NCI-H1417 (cell line): Measurements from ENCODE around the gene SERHL2.
A peak's percentile ranks its signal among the peaks of the same experiment; 100 is the strongest.
"Not testable (repeated sequence)": the region's sequence is repeated elsewhere in the genome, so short reads cannot be mapped to it uniquely, and the experiment has no call there.

Source experiments
- DNase-seq, 3 experiments: peaks; one replicate each; lab custom pipeline; 2025; lab: John Stamatoyannopoulos, UW

Gene SERHL2, protein sequence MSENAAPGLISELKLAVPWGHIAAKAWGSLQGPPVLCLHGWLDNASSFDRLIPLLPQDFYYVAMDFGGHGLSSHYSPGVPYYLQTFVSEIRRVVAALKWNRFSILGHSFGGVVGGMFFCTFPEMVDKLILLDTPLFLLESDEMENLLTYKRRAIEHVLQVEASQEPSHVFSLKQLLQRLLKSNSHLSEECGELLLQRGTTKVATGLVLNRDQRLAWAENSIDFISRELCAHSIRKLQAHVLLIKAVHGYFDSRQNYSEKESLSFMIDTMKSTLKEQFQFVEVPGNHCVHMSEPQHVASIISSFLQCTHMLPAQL

DNA sequence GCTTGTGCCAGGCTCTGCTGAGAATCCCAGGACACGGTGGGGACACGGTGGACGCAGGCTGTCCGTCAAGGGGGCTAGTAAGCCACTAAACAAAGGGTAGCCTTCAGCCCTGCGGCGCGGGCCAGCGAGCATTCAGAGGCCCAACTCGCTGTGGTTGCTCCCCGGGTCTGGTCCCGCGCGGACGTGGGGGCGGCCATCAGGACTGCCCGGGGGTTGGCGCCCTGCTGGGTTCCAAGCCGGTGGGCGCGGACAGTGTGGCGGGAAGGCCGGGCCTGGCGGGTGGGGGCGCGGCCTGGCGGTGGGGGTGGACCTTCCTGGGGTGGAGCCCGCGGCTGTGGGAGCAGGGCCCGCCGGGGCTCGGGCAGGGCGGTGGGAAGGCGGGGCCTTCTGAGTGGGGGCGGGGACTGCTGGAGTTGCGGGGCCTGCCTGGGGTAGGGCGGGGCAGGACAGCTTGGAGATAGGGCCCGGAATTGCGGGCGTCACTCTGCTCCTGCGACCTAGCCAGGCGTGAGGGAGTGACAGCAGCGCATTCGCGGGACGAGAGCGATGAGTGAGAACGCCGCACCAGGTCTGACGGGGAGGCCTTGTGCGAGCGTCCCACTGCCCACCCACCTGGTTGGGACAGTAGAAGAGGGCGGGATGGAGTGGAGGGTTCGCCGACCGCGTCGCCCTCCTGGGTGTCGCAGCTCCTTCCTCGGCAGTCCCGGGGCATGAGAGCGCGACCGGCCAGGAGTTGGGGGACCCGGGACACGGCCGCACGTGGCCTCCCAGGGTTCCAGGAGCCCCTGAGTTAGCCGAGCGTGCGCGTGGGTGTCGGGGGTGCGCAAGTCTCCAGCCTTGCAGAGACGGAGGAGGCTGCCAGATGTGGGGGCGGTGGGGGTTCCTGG is at the start of gene SERHL2:
TSS of gene SERHL2 (plus strand) at position 482 of the 887 bp plus-strand sequence. CDS start at position 547, 65 bp downstream.
- peak in 2 of 3 experiments; percentile 21 to 51 for DNase-seq

DNA sequence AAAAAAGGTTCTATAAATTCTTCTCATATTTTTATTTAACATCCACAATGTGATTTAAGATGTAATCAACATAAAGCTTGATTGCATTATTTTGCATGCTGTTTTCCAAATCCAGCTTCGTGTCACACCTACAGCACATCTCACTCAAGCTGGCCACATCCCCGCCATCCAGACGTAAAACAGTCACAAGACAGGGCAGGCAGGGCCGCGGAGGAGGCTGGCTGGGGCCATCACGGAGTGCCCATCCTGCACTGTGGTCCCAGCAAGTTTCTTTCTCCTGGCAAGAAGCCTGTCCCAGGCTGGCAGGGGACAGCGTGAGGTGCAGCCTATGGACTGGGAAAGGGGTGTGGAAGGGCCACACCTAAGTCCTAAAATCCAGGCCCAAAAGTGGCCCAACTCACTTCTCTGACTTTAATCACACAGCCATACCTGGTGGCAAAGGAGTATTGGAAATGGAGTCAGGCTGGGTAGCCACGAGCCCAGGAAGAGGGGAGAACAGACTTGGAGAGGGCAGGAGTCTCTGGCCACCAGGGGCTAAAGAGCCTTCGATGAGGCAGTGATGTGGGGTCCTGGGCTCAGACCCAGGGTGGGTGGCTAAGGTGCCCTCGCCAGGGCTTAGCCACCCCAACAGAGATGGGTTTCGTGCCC is 45.3 kb upstream of the SERHL2 start:
- not testable (repeated sequence) for DNase-seq

DNA sequence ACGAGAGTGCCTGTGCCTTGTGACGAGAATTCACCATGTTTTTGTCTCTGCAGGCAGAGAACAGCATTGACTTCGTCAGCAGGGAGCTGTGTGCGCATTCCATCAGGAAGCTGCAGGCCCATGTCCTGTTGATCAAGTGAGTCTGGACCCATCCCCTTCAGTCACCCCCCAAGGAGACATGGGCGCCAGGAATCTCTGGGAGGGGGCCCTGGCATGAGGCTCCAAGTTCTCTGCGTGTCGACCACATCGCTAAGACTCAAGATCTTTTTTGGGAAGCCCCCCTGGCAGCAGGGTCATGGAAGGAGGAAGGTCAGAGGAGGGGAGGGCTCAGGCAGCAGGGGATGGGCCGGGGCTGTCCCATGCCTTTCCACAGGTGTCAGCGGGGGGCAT is 44.8 kb upstream of the SERHL2 start:
- not testable (repeated sequence) for DNase-seq

DNA sequence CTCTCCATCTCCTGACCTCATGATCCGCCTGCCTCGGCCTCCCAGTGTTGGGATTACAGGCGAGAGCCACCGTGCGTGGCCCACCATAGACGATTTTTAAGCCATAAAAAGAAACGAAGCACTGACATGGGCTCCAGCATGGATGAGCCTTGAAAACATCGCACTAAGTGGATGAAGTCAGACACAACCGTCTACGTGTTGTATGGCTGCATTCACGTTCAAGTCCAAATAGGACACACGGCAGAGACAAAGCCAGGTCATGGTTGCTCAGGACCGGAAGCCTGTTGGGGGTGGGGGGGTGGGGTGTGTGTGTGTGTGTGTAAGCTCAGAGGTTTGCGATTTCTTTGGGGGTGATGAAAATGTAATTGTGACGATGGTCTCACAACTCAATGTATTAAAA is 44.2 kb upstream of the SERHL2 start:
- DNase-seq = no peak

DNA sequence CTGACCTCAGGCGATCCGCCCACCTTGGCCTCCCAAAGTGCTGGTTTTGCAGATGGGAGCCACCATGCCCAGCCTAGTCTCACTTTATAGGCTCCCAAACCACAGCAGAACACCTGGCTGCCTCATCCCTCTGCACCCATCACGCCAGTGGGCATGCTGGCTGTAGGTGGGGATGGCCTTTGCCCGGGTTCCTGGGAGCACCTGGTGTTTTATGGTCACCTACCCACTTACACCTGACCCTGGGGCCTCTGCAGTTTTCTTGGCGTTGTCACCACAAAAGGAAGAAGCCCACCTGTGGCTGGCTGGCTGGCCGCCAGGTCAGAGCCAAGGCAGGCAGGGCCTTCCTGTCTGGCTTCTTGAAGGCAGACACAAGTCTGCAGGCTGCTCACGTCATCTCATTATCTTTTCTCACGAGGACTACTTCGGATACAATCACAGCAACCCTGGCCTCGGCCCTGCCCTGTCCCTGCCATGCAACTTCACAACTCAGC is 42.3 kb upstream of the SERHL2 start:
- no peak for DNase-seq

DNA sequence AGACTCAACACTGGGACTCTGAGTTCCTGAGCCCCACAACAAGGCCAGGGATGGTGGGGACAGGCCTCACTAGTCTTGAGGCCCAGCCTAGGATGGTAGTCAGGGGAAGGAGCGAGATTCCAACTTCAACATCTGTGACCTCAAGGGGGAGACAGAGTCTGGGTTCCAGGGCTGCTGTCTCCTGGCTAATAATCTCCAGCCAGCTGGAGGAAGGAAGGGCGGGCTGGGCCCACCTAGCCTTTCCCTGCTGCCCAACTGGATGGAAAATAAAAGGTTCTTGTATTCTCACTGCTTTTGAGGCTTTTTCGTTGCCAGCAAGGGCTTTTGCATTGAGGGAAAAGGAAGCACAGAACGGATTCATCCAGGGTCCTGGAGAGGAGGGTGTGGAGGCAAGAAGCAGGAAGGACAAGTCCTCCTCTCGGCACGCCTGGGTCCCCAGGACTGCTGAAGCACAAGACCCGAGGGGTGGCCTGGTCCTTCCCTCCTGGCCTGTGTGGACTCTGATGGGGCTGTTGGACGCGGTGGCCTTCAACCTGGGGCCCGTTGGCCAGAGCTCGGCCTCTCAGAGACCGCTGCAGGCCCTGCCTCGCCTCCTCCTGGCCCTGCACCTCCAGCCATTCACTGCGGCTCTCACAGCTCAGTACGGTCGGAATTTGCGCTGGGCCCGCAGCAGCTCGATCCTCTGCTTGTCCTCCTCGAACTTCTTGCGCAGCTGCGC is 41.3 kb upstream of the SERHL2 start:
- DNase-seq = not testable (repeated sequence)

DNA sequence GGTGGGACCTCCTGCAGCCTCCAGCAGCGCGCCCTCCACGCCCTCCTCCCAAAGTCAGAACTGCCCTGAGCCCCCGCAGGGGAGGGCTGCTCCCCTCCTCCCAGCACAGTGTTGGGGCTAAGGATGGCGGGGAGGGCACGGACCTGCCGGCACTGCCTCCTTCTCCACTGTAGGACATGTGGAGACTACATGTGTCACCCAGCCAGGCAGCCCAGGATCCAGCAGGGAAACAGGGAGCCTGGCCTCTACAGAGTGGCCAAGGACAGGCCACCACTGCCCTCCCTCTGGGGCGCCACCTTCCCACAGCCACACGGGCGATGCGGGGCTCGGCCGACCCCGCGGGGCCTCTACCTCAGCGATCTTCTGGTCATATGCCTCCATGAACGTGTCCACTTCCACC is 39.4 kb upstream of the SERHL2 start:
- DNase-seq = not testable (repeated sequence)

DNA sequence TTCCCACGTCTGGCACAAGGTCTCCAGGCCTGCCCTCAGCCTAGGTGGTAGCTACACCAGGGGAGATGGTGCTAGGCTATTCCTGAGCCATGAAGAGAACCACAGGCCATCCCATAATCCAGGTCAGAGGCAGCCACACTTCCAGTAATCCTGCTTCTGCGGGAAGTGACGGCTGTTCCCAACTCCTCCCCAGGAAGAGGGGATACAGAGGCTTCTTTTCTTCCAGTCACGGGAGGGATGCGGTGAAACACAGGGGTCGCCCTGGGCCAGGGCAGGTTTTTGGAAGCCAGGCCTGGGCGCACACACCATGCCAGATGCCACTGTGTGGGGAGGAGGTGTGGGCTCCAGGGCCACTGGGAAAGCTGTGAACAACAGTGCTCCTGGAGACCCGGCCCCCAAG is 38.5 kb upstream of the SERHL2 start:
- not testable (repeated sequence) for DNase-seq

DNA sequence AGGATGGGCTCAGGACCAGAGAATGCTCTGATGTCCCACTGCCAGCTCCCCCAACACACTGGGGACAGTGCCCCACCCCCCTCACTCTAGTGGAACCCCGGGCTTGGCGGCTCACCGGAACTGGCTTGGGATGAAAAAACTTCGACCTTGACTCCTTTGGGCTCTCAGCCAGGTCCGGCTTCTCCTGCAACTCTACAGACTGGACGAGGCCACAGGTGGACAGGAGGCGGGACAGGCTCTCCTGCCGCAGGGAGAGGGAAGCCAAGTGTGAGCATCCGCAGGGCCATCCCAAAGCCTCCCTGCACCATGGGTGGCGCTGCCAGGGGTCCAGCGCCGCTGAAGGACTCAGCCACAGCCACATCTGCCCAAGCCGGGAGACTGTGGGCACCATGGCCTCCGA is 37.9 kb upstream of the SERHL2 start:
- no peak for DNase-seq

DNA sequence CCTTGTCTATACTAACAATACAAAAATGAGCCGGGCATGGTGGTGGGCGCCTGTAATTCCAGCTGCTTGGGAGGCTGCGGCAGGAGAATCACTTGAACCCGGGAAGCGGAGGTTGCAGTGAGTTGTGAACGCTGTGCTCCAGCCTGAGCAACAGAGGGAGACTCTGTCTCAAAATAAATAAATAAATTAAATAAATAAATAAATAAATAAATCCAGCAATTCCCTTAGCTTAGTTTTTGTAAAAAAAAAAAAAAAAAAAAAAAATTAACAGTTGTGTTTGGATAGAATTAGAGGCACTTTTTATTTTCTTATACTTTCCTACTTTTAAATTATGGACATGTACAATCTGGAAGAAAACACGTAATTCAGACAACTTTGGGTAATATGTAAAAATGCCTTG is 36.7 kb upstream of the SERHL2 start:
- DNase-seq = not testable (repeated sequence)

DNA sequence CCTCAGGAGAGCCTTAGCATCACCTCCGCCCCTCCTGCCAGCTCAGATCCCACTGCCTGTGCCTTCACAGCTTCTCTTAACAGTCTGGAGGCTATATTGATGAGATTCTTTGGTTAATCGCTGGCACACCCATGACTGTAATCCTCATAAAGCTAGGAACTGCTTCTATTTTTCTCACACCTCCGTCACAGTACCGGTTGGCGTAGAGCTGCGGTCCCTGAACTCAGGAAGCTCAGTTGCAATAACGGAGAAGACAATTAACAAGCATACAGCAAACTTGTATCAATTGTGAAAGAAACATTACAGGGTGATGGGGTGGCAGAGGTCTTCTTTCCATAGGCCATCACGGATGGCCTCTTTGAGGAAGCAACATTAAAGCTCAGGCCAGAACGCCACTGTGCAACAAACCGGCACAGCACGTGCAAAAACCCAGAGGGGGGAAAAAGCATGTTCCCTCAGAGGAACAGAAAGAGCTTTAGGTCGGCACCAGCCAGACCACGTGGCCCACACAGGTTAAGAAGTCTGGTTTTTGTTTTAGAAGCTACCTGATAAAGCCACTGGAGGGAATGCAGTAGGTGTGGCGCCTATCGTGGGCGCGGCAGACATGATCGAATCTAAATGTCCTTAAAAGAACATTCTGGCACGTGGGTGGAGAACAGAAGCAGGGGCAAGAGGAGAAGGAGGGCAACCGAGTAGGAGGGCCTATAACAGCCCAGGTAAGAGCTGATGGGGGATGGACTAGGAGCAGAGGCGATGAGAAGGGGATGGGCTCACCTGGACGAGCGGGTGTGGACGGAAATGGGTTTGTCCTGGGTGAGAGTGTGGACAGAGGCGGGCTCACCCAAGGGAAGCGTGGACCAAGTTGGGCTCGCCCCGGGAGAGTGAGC is 34.9 kb upstream of the SERHL2 start:
- not testable (repeated sequence) for DNase-seq

DNA sequence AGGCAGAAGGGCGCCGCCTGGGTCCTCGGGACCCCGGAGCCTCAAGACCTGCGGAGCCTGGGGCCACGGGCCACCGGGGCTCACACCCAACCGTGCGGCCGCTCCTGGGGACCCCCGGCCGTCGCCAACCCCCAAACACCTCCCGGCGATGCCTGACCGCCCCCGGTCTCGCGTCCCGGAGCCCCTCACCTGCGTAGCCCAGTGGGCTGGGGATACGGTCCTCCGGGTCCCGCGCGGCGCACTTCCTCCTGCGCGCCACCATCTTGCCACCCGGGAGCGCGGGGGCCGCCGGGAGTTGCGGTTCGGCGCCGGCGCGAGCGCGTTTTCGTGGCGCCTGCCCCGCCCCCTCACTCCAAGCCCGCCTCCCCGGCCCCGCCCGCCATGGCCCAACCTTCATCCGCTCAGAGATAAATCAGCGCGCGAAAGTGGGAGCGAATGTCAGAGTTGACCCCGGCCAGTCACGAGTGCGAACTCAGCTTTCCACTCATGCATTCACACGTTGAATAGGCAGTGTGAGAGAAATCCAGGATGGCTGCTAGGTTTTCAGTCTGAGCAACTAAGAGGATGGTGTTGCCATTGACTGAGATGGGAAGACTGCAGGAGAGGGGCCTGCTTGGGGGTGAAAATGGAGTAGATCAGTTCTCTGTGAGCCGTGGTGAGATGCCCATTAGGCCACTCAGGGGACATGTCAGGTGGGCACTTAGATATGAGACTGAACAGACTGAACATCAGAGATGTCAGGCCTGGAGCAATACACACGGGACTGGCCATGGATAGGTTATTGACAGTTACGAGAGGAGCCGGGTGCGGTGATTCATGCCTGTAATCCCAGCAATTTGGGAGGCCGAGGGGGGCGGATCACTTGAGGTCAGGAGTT is 34.0 kb upstream of the SERHL2 start, which contains the start of gene RRP7A:
TSS of gene RRP7A (minus strand) at position 272 of the 877 bp plus-strand sequence. CDS start at position 262, 10 bp downstream.
- DNase-seq = peak; percentile 61 to 69 (median 62)

DNA sequence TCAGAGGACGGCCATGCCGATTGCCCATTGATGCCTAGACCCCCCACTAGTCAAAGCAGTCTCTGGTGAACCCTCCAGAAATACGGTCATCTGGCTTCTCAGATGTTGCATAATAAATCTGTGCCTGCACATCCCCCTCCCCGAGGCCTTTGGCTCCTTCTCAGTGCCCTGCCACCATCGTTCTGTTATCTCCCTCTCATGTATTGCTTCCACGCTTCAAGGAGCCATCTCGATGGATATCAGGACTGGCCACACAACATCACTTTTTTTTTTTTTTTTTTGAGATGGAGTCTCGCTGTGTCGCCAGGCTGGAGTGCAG is 32.6 kb upstream of the SERHL2 start:
- DNase-seq = no peak

DNA sequence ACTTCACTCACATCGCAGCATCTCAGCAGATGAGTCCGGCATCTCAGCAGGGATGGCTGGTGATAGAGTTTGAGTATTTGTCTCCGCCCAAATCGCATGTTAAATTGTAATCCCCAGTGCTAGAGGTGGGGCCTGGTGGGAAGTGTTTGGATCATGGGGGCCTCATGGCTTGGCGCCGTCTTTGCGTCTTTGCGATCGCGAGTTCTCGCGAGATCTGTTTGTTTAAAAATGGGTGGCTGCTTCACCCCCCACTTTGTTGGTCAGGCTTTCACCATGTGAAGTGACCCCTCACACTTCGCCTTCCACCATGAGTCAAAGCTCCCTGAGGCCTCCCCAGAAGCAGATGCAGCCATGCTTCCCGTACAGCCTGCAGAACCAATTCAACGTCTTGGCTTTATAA is 31.2 kb upstream of the SERHL2 start:
- no peak for DNase-seq

DNA sequence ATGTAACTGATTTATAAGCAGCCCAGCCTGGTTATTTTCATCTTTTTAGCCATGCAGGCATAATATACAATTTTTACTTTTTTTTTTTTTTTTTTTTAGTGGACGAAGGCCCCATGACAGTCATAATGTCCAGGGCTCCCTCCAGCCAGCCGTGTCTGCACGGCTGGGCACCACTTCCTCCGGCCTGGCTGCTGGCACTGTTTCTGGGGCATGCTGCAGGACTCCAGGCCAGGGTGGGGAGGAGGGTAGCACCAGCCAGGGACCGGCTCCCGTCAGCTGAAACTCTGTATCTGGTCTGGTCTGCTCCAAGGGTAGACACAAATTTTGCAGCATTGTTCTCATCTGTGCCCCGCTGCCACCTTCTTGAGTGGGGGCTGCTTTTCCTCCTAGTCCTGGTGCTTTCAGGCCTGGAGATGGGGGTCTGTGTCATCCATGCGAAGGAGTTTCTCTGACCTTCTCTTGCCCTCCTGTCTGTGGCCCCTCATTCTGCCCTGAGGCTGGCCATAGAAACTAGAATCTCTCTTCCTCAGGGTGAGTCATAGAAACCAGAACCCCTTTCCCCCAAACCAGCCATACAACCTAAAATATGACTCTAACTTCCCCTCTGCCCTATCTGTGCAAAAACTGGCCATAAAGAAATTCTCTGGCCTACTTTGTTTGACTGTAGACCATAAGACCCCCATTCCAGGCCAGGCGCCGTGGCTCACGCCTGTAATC is 25.0 kb upstream of the SERHL2 start:
- DNase-seq = no peak

DNA sequence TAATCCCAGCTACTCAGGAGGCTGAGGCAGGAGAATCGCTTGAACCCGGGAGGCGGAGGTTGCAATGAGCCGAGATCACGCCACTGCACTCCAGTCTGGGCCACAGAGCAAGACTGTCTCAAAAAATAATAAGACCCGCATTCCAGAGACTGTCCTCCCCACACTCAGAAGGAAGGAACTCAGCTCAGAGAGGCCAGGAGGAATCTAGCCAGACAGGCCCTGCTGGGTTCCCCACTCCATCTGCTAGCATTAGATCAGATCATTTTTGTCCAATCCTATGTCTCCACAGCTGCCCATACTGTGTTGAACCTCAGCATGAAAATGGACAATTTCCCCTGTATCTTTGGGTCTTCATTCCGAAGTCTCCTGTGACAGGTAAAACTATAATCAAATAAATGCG is 24.3 kb upstream of the SERHL2 start:
- DNase-seq = not testable (repeated sequence)

DNA sequence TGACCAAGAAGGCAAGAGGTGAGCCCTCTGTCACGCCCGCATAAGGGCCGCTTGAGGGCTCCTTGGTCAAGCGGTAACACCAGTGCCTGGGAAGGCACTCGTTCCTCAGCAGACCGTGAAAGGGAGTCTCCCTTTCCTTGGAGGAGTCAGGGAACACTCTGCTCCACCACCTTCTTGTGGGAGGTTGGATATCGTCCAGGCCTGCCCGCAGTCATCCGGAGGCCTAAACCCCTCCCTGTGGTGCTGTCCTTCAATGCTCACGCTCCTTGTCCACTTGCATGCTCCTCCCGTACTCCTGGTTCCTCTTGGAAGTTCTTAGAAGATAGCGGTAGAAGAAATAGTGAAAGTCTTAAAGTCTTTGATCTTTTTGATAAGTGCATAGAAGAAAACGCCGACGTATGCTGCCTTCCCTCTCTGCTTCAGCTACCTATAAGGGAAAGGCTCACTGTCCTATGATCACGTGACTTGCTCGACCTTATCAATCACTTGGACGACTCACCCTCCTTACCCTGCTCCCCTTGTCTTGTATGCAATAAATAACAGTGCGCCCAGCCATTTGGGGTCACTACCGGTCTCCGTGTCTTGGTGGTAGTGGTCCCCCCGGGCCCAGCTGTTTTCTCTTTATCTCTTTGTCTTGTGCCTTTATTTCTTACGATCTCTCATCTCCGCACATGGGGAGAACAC is 22.2 kb upstream of the SERHL2 start:
- not testable (repeated sequence) for DNase-seq

DNA sequence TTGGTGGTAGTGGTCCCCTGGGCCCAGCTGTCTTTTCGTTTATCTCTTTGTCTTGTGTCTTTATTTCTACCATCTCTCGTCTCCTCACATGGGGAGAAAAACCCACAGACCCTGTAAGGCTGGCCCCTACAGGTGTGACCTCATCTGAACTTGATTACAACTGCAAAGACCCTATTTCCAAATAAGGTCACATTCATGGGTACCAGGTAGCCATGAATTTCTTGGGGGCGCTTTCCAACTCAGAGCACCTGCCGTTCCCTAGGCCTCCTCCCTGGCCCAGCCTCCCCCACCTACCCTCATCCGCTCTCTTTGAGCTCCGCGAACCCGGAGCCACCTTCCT is 20.1 kb upstream of the SERHL2 start:
- DNase-seq = no peak
